Activated CD8-positive, alpha-beta memory T cell treated with anti-CD3 and anti-CD28 coated beads, Interleukin-2, amount 10 ng/mL, durations not matched to agents 7 days and 5 days (primary cell): ENCODE results near the gene RNU5B-1. TPM values are rescaled to one million over a fixed set of nuclear protein-coding genes. Genes with fewer than 3 reads are reported as not detected.
A peak's percentile ranks its signal among the peaks of the same experiment; 100 is the strongest.

Experiments
- ATAC-seq: fragments of 150-1000 bp; cut with Tn5 transposase; one replicate; pipeline ENCODE4 v1.10.0; 2021; ENCODE audit warnings: moderate library complexity
- CTCF ChIA-PET: fragments of 350-600 bp; sonication (Branson Sonifier 250); formaldehyde crosslinking; loops from one replicate; lab custom pipeline; 2021; ENCODE audit warnings: antibody characterized with exemption; lab: Charles Lee
- DNase-seq: peaks from one replicate; pipeline ENCODE4 v3.0.0-alpha.2; 2020
- H3K27ac Mint-ChIP-seq: one replicate; pipeline ENCODE4 v1.8.0; 2021; ENCODE audit warnings: mild to moderate bottlenecking, mixed read lengths
- H3K27me3 Mint-ChIP-seq: one replicate; pipeline ENCODE4 v1.8.0; 2021; ENCODE audit warnings: mixed read lengths
- H3K36me3 Mint-ChIP-seq: one replicate; pipeline ENCODE4 v1.8.0; 2021; ENCODE audit warnings: mild to moderate bottlenecking, mixed read lengths
- H3K4me1 Mint-ChIP-seq: one replicate; pipeline ENCODE4 v1.8.0; 2021; ENCODE audit warnings: mixed read lengths
- H3K4me3 Mint-ChIP-seq: one replicate; pipeline ENCODE4 v1.8.0; 2021; ENCODE audit warnings: mild to moderate bottlenecking, moderate library complexity, mixed read lengths
- H3K9me3 Mint-ChIP-seq: one replicate; pipeline ENCODE4 v1.8.0; 2022; ENCODE audit warnings: low read depth, mixed read lengths
- total RNA-seq, 2 experiments: library from RNA; stranded (reverse); gene quantifications; one replicate each; pipeline ENCODE4 v1.2.3, GENCODE V29; 2021

Gene RNU5B-1
- total RNA-seq, 2 experiments from 2014 or later: 15.8 TPM; not detected in 1

DNA sequence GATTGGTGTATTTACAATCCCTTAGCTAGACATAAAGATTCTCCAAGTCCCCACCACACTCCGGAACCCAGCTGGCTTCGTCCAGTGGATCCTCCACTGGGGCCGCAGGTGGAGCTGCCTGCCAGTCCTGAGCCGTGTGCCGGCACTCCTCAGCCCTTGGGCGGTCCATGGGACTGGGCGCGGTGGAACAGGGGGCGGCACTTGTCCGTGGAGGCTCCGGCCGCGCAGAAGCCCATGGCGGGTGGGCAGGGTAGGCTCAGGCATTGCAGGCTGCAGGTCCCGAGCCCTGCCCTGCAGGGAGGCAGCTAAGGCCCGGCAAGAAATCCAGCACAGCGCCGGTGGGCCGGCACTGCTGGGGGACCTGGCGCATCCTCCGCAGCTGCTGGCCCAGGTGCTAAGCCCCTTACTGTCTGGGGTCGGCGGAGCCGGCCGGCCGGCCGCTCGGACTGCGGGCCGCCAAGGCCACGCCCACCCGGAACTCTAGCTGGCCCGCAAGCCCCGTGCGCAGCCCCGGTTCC, 3.5 kb upstream of the RNU5B-1 start:
- no peaks in the 10 kb centered on the region for H3K27me3 Mint-ChIP-seq
- H3K27ac Mint-ChIP-seq: peak overlapping the region; percentile 87
- ATAC-seq: no peak
- CTCF ChIA-PET: interaction anchor here (0.9 to 4.4 kb wide), 7 partner anchors 11 to 573 kb away, joined by 3 to 16 read pairs (median 4); partner anchors contain the start of gene CLPX
- H3K36me3 Mint-ChIP-seq: no peaks in the 10 kb centered on the region
- peaks cover 47% of the 10 kb centered on the region for H3K4me1 Mint-ChIP-seq
- H3K9me3 Mint-ChIP-seq: no peaks in the 10 kb centered on the region
- DNase-seq: no peak
- H3K4me3 Mint-ChIP-seq: no peak overlapping the region

- H3K4me3 Mint-ChIP-seq: no peak overlapping the region
- ATAC-seq (no peak), DNase-seq (no peak)
- H3K27me3 Mint-ChIP-seq: peaks cover 6% of the 10 kb centered on the region
- H3K4me1 Mint-ChIP-seq: peaks cover 47% of the 10 kb centered on the region
- CTCF ChIA-PET: no interaction called here
- H3K36me3 Mint-ChIP-seq: no peaks in the 10 kb centered on the region
- no peaks in the 10 kb centered on the region for H3K9me3 Mint-ChIP-seq
- no peak overlapping the region for H3K27ac Mint-ChIP-seq
Measured at GRCh38 chr15:65302061-65302460, 2.4 kb upstream of the RNU5B-1 start.

- Mint-ChIP-seq H3K27me3 (peaks cover 6% of the 10 kb centered on the region), H3K27ac (peak overlapping the region; percentile 97), H3K4me1 (peaks cover 36% of the 10 kb centered on the region), H3K9me3 (no peaks in the 10 kb centered on the region), H3K36me3 (no peaks in the 10 kb centered on the region), H3K4me3 (peak overlapping the region; percentile 87)
- ATAC-seq (no peak), DNase-seq (no peak)
- CTCF ChIA-PET: interaction anchor here (0.6 to 3.1 kb wide), 6 partner anchors 10 to 307 kb away, joined by 3 to 18 read pairs (median 4); partner anchors contain the start of genes CLPX, INTS14 and PARP16
Measured at GRCh38 chr15:65303687-65304380, 643 bp upstream of the RNU5B-1 start.

DNA sequence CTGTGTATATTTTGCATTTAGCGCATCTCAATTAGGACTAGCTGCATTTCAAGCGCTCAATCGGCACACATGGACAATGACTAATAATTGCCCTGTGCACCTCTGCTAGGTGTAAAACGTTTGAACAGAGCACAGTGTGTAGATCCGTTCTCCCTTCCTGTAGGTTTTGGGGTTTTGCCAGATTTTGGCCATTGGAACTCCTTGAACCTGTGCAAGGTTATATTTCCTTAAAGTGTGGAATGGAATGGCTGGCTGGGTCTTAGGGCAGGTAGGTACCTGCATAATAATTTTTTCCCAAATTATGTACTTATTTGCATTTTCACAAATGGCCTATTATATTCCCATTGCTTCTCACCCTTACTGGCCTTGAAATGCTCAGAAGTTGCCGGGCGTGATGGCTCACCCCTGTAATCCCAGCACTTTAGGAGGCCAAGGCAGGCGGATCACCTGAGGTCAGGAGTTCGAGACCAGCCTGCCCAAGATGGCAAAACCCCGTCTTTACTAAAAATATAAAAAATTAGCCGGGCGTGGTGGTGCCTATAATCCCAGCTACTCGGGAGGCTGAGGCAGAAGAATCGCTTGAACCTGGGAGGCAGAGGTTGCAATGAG, 777 bp downstream of the RNU5B-1 start:
- DNase-seq (peak; percentile 56), ATAC-seq (peak; percentile 67)
- Mint-ChIP-seq H3K27ac (peak overlapping the region; percentile 97), H3K4me1 (peaks cover 32% of the 10 kb centered on the region), H3K36me3 (no peaks in the 10 kb centered on the region), H3K27me3 (peaks cover 6% of the 10 kb centered on the region), H3K4me3 (peak overlapping the region; percentile 87), H3K9me3 (no peaks in the 10 kb centered on the region)
- CTCF ChIA-PET: interaction anchor here (0.7 to 3.1 kb wide), 9 partner anchors 8 to 473 kb away, joined by 3 to 18 read pairs (median 4); partner anchors contain the start of genes CLPX, INTS14 and PARP16

GRCh38 chr15:65305776-65306175, 1.3 kb downstream of the RNU5B-1 start:
- H3K36me3 Mint-ChIP-seq: no peaks in the 10 kb centered on the region
- H3K4me1 Mint-ChIP-seq: peaks cover 28% of the 10 kb centered on the region
- peaks cover 6% of the 10 kb centered on the region for H3K27me3 Mint-ChIP-seq
- no peak overlapping the region for H3K27ac Mint-ChIP-seq
- DNase-seq (no peak), ATAC-seq (no peak)
- no peaks in the 10 kb centered on the region for H3K9me3 Mint-ChIP-seq
- H3K4me3 Mint-ChIP-seq: no peak overlapping the region
- CTCF ChIA-PET: interaction anchor here (0.7 to 3.1 kb wide), 7 partner anchors 8 to 474 kb away, joined by 3 to 18 read pairs (median 4); partner anchors contain the start of gene PARP16

DNA sequence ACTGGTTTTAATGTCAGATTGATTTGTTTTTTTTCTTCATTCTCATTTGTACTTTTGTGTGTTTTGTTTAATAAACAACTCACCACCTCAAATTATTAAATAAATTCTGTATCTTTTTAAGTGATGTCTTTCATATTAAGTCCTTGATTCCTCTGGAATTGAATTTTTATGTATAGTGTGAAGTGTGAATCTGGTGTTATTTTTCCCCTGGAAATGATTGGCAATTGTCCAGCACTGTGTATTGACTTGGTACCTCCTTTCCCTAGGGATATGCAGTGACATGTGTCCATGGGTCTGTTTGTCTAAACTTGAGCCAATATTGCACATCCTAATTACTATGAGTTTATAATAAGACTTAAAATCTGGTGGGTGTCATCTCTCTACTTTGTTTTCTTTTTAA, 2.1 kb downstream of the RNU5B-1 start:
- DNase-seq (no peak), ATAC-seq (no peak)
- CTCF ChIA-PET: interaction anchor here (0.7 to 2.3 kb wide), 5 partner anchors 9 to 158 kb away, joined by 3 to 11 read pairs (median 3); no protein-coding TSS in a partner anchor
- Mint-ChIP-seq H3K9me3 (no peaks in the 10 kb centered on the region), H3K27me3 (peaks cover 6% of the 10 kb centered on the region), H3K36me3 (no peaks in the 10 kb centered on the region), H3K4me3 (no peak overlapping the region), H3K4me1 (peaks cover 28% of the 10 kb centered on the region), H3K27ac (peak overlapping the region; percentile 56)

DNA sequence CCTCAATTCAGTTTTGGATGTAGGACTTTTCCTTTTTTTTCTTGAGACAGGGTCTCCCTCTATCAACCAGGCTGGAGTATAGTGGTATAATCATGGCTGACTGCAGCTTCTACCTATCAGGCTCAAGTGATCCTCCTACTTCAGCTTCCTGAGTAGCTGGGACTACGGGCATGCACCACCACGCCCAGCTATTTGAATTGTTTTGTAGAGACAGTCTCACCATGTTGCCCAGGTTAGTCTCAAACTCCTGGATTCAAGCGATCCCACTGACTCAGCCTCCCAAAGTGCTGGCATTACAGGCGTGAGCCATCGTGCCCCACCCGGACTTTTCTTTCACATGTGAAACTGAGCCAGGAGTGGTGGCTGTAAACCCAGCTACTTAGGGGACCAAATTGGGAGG, 3.5 kb downstream of the RNU5B-1 start:
- no peak overlapping the region for H3K27ac Mint-ChIP-seq
- peaks cover 9% of the 10 kb centered on the region for H3K27me3 Mint-ChIP-seq
- H3K4me3 Mint-ChIP-seq: no peak overlapping the region
- H3K4me1 Mint-ChIP-seq: peaks cover 25% of the 10 kb centered on the region
- H3K9me3 Mint-ChIP-seq: no peaks in the 10 kb centered on the region
- H3K36me3 Mint-ChIP-seq: no peaks in the 10 kb centered on the region
- CTCF ChIA-PET: interaction anchor here (0.7 to 0.9 kb wide), 2 partner anchors 11 to 77 kb away, joined by 3 read pairs; no protein-coding TSS in a partner anchor
- DNase-seq (no peak), ATAC-seq (no peak)

- Mint-ChIP-seq H3K4me3 (no peak overlapping the region), H3K27ac (no peak overlapping the region), H3K27me3 (peaks cover 9% of the 10 kb centered on the region), H3K4me1 (peaks cover 14% of the 10 kb centered on the region), H3K36me3 (no peaks in the 10 kb centered on the region), H3K9me3 (no peaks in the 10 kb centered on the region)
- DNase-seq (no peak), ATAC-seq (no peak)
- CTCF ChIA-PET: interaction anchor here (1.6 to 1.9 kb wide), 2 partner anchors 10 to 75 kb away, joined by 5 to 11 read pairs; no protein-coding TSS in a partner anchor
Measured at GRCh38 chr15:65309882-65310418, 5.5 kb downstream of the RNU5B-1 start.

GRCh38 chr15:65310431-65311137, 6.1 kb downstream of the RNU5B-1 start:
- CTCF ChIA-PET: interaction anchor here (1.6 to 1.9 kb wide), 2 partner anchors 10 to 74 kb away, joined by 5 to 11 read pairs; no protein-coding TSS in a partner anchor
- H3K36me3 Mint-ChIP-seq: no peaks in the 10 kb centered on the region
- H3K4me1 Mint-ChIP-seq: peaks cover 9% of the 10 kb centered on the region
- H3K4me3 Mint-ChIP-seq: no peak overlapping the region
- DNase-seq (no peak), ATAC-seq (no peak)
- H3K9me3 Mint-ChIP-seq: no peaks in the 10 kb centered on the region
- H3K27ac Mint-ChIP-seq: no peak overlapping the region
- peaks cover 9% of the 10 kb centered on the region for H3K27me3 Mint-ChIP-seq

- Mint-ChIP-seq H3K27ac (no peak overlapping the region), H3K9me3 (no peaks in the 10 kb centered on the region)
- no peak for ATAC-seq
Measured at GRCh38 chr15:65311760-65312159, 7.3 kb downstream of the RNU5B-1 start.

GRCh38 chr15:65312400-65312916, 8.0 kb downstream of the RNU5B-1 start:
- Mint-ChIP-seq H3K9me3 (no peaks in the 10 kb centered on the region), H3K36me3 (no peaks in the 10 kb centered on the region), H3K27me3 (peaks cover 3% of the 10 kb centered on the region), H3K4me3 (no peak overlapping the region), H3K27ac (no peak overlapping the region), H3K4me1 (no peaks in the 10 kb centered on the region)
- CTCF ChIA-PET: interaction anchor here (1.5 kb wide), 1 partner anchor 73 kb away, joined by 8 read pairs; no protein-coding TSS in a partner anchor
- no peak for DNase-seq
- no peak for ATAC-seq

More at GRCh38 chr15:65311760-65312159, 7.3 kb downstream of the RNU5B-1 start:
- Mint-ChIP-seq H3K36me3 (no peaks in the 10 kb centered on the region), H3K4me3 (no peak overlapping the region), H3K27me3 (peaks cover 3% of the 10 kb centered on the region), H3K4me1 (peaks cover under 1% of the 10 kb centered on the region)
- DNase-seq: no peak
- CTCF ChIA-PET: no interaction called here

DNA sequence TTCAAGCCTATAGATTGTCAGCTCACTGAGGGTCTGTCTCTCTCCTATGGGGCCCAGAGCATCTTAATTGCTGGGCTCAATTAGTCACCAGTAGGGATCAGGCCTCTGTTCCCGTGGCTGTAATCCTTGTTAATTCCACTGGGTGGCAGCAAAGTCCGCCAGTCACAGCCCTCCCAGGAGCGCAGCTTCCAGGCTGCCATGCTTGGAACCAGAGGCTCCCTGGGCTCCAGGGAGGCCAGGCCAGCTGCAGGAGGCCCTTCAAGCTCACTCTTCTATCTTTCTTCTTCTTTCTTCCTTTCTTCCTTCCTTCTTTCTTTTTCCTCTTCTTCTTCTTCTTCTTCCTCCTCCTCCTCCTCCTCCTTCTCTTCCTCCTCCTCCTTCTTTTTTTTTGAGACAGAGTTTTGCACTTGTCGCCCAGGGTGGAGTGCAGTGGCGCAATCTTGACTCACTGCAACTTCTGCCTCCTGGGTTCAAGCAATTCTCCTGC, 14.4 kb downstream of the RNU5B-1 start:
- DNase-seq: peak; percentile 84
- Mint-ChIP-seq H3K4me1 (no peaks in the 10 kb centered on the region), H3K4me3 (no peak overlapping the region), H3K36me3 (no peaks in the 10 kb centered on the region), H3K27me3 (peaks cover 20% of the 10 kb centered on the region), H3K9me3 (no peaks in the 10 kb centered on the region), H3K27ac (no peak overlapping the region)
- peak; percentile 96 for ATAC-seq
- CTCF ChIA-PET: interaction anchor here (0.7 to 11.0 kb wide), 21 partner anchors 8 to 242 kb away, joined by 3 to 161 read pairs (median 3); partner anchors contain the start of gene CLPX
